GM21447 (cell line): ENCODE results near the gene DUS3L.

ENCODE experiments used
- ATAC-seq: cut with Tn5 transposase; IDR thresholded peaks from one replicate; pipeline ENCODE4 v1.9.1; 2021; ENCODE audit not compliant: unreplicated experiment

Gene DUS3L

GRCh38 chr19:5822181-5822844 is 31.4 kb upstream of the DUS3L start:
- ATAC-seq = no peak

GRCh38 chr19:5821521-5822180 is 30.7 kb upstream of the DUS3L start:
- no peak for ATAC-seq

GRCh38 chr19:5820785-5821184 is 29.8 kb upstream of the DUS3L start:
- ATAC-seq = no peak

- ATAC-seq = no peak
Measured at GRCh38 chr19:5818594-5818993, 27.6 kb upstream of the DUS3L start.

GRCh38 chr19:5817218-5817617 is 26.3 kb upstream of the DUS3L start:
- no peak for ATAC-seq

- no peak for ATAC-seq
Measured at GRCh38 chr19:5814852-5815246, 23.9 kb upstream of the DUS3L start.

- ATAC-seq = no peak
Measured at GRCh38 chr19:5814123-5814851, 23.3 kb upstream of the DUS3L start.

- no peak for ATAC-seq
Measured at GRCh38 chr19:5811117-5811516, 20.2 kb upstream of the DUS3L start.

GRCh38 chr19:5809469-5809868 is 18.5 kb upstream of the DUS3L start:
- no peak for ATAC-seq

- ATAC-seq = no peak
Measured at GRCh38 chr19:5809053-5809452, 18.1 kb upstream of the DUS3L start.

GRCh38 chr19:5808120-5808816 is 17.3 kb upstream of the DUS3L start:
- ATAC-seq = no peak

GRCh38 chr19:5806905-5807304 is 15.9 kb upstream of the DUS3L start:
- no peak for ATAC-seq

GRCh38 chr19:5806133-5806489 is 15.1 kb upstream of the DUS3L start:
- ATAC-seq = no peak

- no peak for ATAC-seq
Measured at GRCh38 chr19:5805462-5806132, 14.6 kb upstream of the DUS3L start.

GRCh38 chr19:5804516-5805461 is 13.8 kb upstream of the DUS3L start, which contains the start of gene NRTN:
NRTN (plus strand) TSS chr19:5805067; CDS start chr19:5824166, 19,099 bp downstream.
- no peak for ATAC-seq

GRCh38 chr19:5803752-5804515 is 13.0 kb upstream of the DUS3L start:
- ATAC-seq = peak; percentile 66

- ATAC-seq = no peak
Measured at GRCh38 chr19:5803441-5803751, 12.4 kb upstream of the DUS3L start.

- no peak for ATAC-seq
Measured at GRCh38 chr19:5801796-5802619, 11.0 kb upstream of the DUS3L start.
